CD4-positive, alpha-beta T cell treated with Interferon alpha-2 for 1 hour (primary cell): ENCODE results near the gene CCL27.
"Not testable (repeated sequence)": the region's sequence is repeated elsewhere in the genome, so short reads cannot be mapped to it uniquely, and the experiment has no call there.

Experiments
- DNase-seq, 2 donors: peaks; one replicate each; pipeline ENCODE4 v3.0.0-alpha.2; 2020 to 2022

The CCL27 gene

GRCh38 chr9:34648673-34649072 lies 13.8 kb downstream of the CCL27 start:
- no peak for DNase-seq

- DNase-seq: no peak
Measured at GRCh38 chr9:34647651-34648050, 14.8 kb downstream of the CCL27 start.

- no peak for DNase-seq
Measured at GRCh38 chr9:34647084-34647403, 15.4 kb downstream of the CCL27 start.

- peak; percentile 91 to 97 for DNase-seq
Measured at GRCh38 chr9:34646211-34647083, 16.0 kb downstream of the CCL27 start, which contains the start of gene GALT. TSS of gene GALT (plus strand) at chr9:34646675. CDS start at chr9:34646705, 30 bp downstream.

- DNase-seq: no peak
Measured at GRCh38 chr9:34644766-34645314, 17.6 kb downstream of the CCL27 start.

- no peak for DNase-seq
Measured at GRCh38 chr9:34642679-34643078, 19.8 kb downstream of the CCL27 start.

- not testable (repeated sequence) for DNase-seq
Measured at GRCh38 chr9:34639322-34639721, 23.1 kb downstream of the CCL27 start.

GRCh38 chr9:34638138-34638445 lies 24.4 kb downstream of the CCL27 start:
- no peak for DNase-seq

GRCh38 chr9:34637356-34638137 lies 24.9 kb downstream of the CCL27 start, which contains the start of gene SIGMAR1:
TSS of gene SIGMAR1 (minus strand) at chr9:34637787. CDS start at chr9:34637697, 90 bp downstream.
- DNase-seq: peak; percentile 89 to 96

GRCh38 chr9:34636791-34637355 lies 25.6 kb downstream of the CCL27 start:
- DNase-seq: peak in 1 of 2 donors; percentile 15

GRCh38 chr9:34635556-34635955 lies 26.9 kb downstream of the CCL27 start:
- DNase-seq: no peak

GRCh38 chr9:34634551-34635248 lies 27.8 kb downstream of the CCL27 start:
- DNase-seq: no peak

- DNase-seq: peak; percentile 76 to 85
Measured at GRCh38 chr9:34633851-34634550, 28.5 kb downstream of the CCL27 start.

- no peak for DNase-seq
Measured at GRCh38 chr9:34633166-34633565, 29.3 kb downstream of the CCL27 start.

GRCh38 chr9:34630402-34631154 lies 31.9 kb downstream of the CCL27 start:
- DNase-seq: no peak

- DNase-seq: no peak
Measured at GRCh38 chr9:34629491-34629808, 33.0 kb downstream of the CCL27 start.

GRCh38 chr9:34628656-34629490 lies 33.6 kb downstream of the CCL27 start, which contains the start of gene ARID3C:
TSS of gene ARID3C (minus strand) at chr9:34629066. CDS start at chr9:34628014, 1,052 bp downstream.
- DNase-seq: peak in 1 of 2 donors; percentile 55

- no peak for DNase-seq
Measured at GRCh38 chr9:34627716-34628655, 34.5 kb downstream of the CCL27 start.

- DNase-seq: no peak
Measured at GRCh38 chr9:34625186-34625486, 37.3 kb downstream of the CCL27 start.
